Measurements from ENCODE around the gene DDX23.

GRCh38 chr12:48882972-48883304 lies 31.0 kb upstream of the DDX23 start:
- TF ChIP-seq POLR2AphosphoS5 (IDR thresholded peaks at IDR 0.05) (no peak), POLR2A (IDR thresholded peaks at IDR 0.05) (no peak), CTCF (IDR thresholded peaks at IDR 0.05 in 8 of 11, conservative IDR thresholded peaks at IDR 0.05 in 3 of 11) (no peak)

Measured in spleen (tissue), 7 donors.